Retinal pigment epithelial cell (primary cell): ENCODE data around the gene GTF3C5.
A peak's percentile ranks its signal among the peaks of the same experiment; 100 is the strongest.

Source experiments
- DNase-seq: peaks from one replicate; pipeline ENCODE4 v3.0.0-alpha.2; 2010; ENCODE audit warnings: low read depth
- H3K4me3 ChIP-seq: 2 replicates; pipeline ENCODE4 v1.5.1; 2011; ENCODE audit warnings: mild to moderate bottlenecking, low read length, control low read depth, moderate library complexity
- TF ChIP-seq, protein P1 (sequence below): conservative IDR thresholded peaks from 2 replicates; pipeline ENCODE4 v1.5.1; 2011; ENCODE audit warnings: low read depth, low read length, control low read depth, inconsistent platforms

Gene GTF3C5

DNA sequence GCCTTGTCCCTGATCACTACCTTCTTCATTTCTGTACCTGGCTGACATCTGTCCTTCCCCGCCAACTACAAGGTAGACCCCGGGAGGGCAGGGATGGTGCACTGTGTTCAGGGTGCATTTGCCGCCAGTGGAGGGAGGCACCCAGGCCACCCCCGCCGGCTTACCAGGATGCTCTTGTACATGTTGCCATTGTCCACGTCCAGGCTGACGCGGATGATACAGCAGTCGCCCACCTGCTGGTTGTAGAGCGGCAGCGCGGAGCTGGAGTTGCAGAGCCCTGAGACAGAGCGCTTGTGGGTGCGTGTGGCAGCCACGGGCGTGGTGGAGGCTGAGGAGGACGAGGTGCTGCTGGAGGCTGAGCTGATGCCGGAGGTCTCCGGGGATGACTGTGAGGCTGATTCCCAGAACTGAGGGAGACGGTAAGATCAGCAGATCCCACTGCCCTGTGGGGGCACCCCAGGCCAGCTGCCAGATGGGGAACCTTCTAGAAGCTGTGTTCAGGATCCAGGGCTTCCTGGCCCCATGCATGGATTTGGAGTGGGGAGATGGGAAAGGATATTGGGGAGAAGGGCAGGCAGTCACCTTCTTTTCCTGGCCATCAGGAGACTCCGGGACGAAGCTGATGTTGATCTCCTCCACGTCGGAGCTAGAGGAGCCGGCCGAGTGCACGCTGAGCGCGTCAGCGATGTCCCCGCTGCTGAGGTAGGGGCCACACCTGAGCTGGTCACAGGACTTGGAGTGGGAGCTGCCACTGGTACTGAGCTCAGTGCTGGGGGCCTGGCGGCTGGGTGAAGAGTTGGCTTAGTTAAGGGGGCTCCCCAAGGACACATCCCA, 70.8 kb downstream of the GTF3C5 start:
- no peak for DNase-seq
- TF ChIP-seq, protein P1, sequence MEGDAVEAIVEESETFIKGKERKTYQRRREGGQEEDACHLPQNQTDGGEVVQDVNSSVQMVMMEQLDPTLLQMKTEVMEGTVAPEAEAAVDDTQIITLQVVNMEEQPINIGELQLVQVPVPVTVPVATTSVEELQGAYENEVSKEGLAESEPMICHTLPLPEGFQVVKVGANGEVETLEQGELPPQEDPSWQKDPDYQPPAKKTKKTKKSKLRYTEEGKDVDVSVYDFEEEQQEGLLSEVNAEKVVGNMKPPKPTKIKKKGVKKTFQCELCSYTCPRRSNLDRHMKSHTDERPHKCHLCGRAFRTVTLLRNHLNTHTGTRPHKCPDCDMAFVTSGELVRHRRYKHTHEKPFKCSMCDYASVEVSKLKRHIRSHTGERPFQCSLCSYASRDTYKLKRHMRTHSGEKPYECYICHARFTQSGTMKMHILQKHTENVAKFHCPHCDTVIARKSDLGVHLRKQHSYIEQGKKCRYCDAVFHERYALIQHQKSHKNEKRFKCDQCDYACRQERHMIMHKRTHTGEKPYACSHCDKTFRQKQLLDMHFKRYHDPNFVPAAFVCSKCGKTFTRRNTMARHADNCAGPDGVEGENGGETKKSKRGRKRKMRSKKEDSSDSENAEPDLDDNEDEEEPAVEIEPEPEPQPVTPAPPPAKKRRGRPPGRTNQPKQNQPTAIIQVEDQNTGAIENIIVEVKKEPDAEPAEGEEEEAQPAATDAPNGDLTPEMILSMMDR, result no peak
- no peak overlapping the region for H3K4me3 ChIP-seq

DNA sequence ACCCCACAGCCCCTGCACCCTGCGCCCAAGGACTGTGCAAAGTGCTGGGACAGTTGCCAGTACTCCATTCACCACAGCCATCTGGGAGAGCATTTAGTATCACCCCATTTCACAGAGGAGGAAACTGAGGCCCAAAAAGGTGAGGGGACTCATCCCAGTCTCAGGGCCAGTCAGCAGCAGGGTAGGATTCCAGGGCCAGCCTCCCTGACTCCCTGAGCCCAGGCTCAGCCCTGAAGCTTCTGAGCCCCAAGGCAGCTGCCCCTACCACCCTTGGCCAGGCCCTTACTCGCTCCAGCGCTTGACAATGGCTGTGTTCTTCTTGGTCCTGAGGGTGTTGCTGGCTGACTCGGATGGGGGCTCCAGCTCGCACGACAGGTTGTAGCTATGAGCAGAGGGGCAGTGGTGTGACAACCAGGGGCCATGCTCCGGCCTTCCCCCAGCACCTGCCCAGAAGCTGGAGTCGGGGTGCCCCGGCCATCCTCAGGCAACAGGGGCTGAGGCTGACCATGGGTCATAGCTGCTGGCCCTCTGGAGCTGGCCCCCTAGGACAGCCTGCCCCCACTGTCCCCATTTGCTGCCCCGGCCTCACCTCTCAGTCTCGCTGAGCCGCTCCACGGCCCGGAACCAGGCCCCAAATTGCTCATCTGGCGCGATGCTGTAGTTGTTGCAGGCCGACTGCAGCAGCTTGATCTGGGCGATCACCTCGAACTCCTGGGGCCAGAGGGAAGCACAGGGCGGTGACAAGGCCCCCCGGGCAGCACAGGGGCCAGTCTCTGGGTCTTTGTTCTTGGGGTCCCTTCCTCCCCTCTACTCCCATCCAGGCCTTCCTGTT, 71.6 kb downstream of the GTF3C5 start:
- H3K4me3 ChIP-seq, result no peak overlapping the region
- no peak for DNase-seq
- TF ChIP-seq, protein P1, result no peak

DNA sequence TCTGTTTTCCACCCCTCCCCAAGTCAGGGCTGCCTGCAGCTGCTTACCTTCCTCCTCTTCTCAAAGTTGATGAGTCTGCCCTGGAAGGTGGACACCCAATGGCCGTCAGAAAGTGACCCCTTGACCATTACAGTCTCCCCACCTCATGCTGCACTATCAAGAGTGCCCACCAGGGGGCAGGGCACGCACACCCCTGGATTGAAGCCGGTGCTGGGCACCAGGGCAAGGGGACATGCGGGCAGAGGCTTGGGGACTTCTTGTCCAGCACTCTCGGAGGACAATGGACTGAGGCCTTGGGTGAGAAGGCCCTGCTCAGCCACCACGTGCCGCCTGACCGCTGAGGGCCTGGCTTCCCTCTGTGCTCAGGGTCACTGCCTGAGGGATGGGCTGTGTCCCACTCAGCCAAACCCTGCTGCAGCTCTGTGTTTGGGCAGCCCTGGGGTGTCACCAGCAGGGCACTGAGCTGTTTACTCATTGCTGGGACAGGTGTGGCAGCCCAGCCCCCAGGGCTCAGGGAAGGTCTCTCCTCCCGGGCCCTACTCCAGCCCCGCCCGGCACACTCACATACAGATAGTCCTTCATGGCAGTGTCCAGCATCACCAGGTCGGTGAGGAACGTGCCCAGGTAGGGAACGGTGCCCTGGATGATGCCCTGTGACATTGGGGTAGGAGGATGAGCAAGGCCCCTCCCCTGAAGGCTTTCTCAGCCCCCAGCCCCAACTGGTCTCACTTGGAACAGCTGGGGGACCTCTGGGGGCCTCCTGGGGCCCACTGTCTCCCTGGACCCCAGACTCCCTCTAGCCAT, 72.6 kb downstream of the GTF3C5 start:
- no peak for DNase-seq
- TF ChIP-seq, protein P1, result peak; percentile 92
- no peak overlapping the region for H3K4me3 ChIP-seq

DNA sequence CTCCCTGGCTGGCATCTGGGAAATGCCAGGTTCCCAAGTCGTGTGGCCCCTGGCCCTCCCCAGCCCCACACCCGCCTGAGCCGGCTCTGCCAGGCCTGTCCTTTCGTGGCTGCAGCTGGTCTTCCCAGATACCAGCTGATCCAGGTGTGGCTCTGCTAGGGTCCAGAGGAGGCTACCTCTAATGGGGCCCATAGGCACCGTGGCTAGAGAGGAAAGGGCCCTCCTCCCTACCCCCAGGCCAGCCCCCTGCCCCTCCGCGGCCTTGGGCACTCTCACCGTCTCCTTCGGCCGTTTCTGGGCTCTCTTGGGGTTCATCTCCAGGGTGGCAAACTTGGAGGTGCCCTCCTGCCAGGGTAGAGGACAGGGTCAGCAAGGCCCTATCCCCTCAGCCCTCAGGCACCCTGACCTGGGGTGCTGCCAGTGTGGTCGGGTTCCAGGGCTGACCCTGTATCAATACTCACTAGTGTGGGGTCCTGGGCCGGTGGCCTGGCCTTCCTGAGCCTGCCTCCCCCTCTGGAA, 73.2 kb downstream of the GTF3C5 start:
- TF ChIP-seq, protein P1, result no peak
- no peak overlapping the region for H3K4me3 ChIP-seq
- DNase-seq, result no peak

DNA sequence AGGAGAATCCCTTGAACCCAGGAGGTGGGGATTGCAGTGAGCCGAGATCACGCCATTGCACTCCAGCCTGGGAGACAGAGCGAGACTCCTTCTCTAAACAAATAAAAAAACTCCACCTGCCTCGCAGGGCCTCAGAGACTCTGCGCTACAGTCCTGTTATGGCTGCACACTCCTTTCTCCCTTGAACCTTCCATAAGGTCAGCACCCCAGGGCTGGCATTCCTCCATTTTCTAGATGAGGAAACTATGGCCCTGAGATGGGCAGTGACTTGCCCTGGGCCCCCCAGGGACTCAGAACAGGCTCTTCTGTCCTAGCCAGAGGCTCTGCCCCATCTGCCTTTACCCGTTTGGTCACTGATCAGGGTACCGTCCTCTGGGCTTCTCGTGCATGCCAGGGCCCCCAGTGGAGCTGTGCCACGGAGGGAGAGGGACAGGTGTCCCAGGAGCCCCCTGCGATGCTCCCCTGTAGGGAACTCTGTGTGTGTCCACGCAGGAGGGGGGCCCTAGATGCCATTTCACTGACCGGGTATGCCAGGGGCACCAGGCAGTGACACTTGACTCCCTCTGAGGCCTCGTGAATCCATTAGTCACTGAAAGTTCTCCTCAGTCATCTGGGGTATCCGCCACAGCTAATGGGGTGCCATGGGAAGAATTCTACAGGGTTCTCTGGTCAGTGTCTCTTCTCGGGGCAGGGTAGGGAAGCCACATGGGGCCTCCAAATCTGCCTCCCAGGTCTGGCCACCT, 74.1 kb downstream of the GTF3C5 start:
- TF ChIP-seq, protein P1, result no peak
- no peak for DNase-seq

DNA sequence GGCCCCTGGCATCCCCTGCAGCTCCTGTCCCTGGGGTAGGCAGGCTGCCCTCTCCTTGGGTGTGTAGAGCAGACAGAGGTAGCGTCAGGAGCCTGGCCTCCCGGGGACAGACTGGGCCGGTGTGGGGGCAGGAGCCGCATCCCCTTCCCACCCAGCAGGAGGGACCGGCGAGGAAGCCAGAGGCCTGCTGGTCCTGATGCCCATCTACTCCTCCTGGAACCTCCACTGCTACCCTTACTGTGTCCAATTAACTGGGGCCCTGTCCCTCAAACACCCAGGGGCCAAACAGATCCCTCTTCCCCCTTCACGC, 74.6 kb downstream of the GTF3C5 start:
- TF ChIP-seq, protein P1, result no peak
- no peak for DNase-seq
- no peak overlapping the region for H3K4me3 ChIP-seq

More for the DNA sequence above, 74.1 kb downstream of the GTF3C5 start:
- no peak overlapping the region for H3K4me3 ChIP-seq
